Measurements from ENCODE around the gene CYLC1. TPM values are rescaled to one million over a fixed set of nuclear protein-coding genes. Genes with fewer than 3 reads are reported as not detected.
A peak's percentile ranks its signal among the peaks of the same experiment; 100 is the strongest.

CYLC1 gene
- total RNA-seq, 1 experiment from 2014 or later: not detected

DNA sequence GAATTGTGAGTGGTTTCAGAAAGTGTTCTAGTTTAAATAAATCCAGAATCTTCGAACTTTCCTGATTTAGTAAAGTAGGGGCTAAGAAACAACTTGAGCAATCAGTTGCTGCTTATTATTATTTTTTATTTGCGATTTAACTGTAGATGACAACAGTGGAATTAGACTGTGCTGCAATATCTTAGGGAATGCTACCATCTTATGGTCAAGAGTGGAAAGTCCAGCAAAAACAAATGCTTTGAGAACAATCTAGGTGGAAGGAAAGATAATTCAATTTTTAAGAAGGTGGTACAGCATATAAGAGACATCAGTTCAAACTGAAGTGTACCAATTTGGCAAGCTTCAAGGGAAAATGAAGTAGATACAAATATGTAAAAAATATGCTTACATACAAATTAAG is 73.3 kb downstream of the CYLC1 start:
- Histone ChIP-seq H3K27ac (no peak overlapping the region), H3K36me3 (ENCODE audit: low read depth) (no peaks in the 10 kb centered on the region), H3K4me2 (no peak overlapping the region), H3K4me3 (no peak overlapping the region), H3F3A (ENCODE audit: insufficient read depth, low read depth) (no peaks in the 10 kb centered on the region), H3K4me1 (replicated peaks; ENCODE audit: insufficient read depth) (no peaks in the 10 kb centered on the region), H3K79me2 (ENCODE audit: low read depth) (no peaks in the 10 kb centered on the region), H3K9me3 (ENCODE audit: insufficient read depth, low read depth) (no peaks in the 10 kb centered on the region), H3K9me2 (ENCODE audit: insufficient read depth) (no peaks in the 10 kb centered on the region), H3K27me3 (ENCODE audit: insufficient read depth, low read depth) (no peaks in the 10 kb centered on the region), H2AFZ (no peak overlapping the region), H4K20me1 (ENCODE audit: insufficient read depth) (no peaks in the 10 kb centered on the region)
- DNase-seq: no peak
- POLR2A ChIA-PET (ENCODE audit: unreplicated experiment): no interaction called here
- BruUV-seq (replicated peaks): no TSS peak
- intact Hi-C loops (cut with micrococcal nuclease; ENCODE audit: unreplicated experiment): no loop called here
- no peak for TF ChIP-seq EZH2 (IDR thresholded peaks at IDR 0.05; ENCODE audit: low read depth)
- TF ChIP-seq CTCF (conservative IDR thresholded peaks at IDR 0.05): 0 out of 2 replicates have a peak, but pooled peaks have one; percentile 39
- CTCF ChIA-PET: no interaction called here

Measured in PC-9 (cell line).